ENCODE measurements around the gene CCDC85A.

The CCDC85A gene

DNA sequence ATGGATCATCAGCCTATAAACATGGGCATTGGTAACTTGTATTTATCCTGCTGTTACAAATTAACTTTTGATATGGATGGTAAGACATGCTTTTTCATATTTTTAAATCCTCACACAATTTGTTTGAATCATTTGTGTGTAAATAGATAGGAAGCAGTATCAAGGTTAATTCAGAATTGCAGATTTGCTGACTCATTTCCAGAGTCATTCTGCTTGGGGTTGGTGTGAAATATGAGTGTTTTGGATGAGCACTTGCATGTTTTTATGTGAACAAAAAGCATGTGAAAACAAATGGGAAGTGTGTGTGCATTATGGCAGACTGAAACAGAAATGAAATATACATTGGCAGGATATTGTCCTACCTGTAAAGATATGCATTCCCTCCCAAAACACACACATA, 11.8 kb downstream of the CCDC85A start:
- no peak for DNase-seq

DNA sequence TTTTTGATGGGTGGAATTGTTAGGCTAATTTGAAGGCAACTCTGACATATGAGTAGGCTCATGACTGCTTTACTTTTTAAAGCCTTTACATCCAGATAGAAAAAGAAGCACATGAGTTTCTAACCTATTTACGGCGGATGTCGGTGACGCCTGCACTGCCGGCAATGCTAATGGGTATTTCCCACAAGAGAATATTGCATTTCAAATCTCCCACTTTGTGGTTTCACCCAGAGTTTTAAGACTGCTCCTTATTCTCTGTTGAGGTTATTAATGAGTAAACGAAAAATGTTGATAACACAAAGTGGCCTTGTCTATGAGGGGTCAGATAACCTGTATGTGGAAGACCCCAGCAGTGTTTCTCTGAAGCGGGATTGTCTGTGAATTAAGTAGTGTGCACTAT, 14.0 kb downstream of the CCDC85A start:
- no peak for DNase-seq

DNA sequence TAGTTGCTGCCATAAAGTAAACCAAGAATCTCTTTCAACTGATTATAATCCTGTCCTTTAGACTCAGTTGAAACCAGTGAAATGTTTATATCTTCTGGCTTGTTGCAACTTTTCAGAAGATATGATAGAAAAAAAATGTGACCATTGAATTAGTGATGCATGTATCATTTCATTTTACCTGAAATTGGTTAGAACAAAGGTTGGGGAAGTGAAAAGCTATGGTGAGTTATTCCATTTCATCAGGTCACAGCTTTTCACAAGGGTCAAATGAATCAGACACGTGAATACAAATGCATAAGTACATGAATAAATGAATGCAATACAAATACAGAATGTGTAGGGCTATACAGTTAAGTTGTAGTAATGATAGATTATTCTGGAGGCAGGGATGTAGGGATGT, 15.1 kb downstream of the CCDC85A start:
- no peak for DNase-seq

DNA sequence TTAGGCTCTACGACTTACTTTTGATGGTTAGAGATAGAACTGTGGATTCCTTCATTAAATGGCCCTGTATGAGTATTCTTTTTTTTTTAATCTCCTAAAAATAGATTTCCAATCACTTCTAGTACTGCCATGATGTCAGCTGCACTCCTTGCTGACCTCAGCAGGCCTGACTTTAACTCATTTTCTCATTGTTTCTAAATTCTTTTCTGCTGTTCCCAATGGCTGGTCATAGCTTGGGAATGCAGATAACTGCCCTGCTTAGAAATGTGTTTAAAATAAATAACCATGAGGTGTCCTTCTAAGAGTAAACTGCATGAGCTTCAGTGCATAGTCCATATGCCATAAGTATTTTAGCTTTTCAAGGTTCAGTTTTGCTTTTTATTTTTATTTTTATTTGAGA, 15.7 kb downstream of the CCDC85A start:
- no peak for DNase-seq

DNA sequence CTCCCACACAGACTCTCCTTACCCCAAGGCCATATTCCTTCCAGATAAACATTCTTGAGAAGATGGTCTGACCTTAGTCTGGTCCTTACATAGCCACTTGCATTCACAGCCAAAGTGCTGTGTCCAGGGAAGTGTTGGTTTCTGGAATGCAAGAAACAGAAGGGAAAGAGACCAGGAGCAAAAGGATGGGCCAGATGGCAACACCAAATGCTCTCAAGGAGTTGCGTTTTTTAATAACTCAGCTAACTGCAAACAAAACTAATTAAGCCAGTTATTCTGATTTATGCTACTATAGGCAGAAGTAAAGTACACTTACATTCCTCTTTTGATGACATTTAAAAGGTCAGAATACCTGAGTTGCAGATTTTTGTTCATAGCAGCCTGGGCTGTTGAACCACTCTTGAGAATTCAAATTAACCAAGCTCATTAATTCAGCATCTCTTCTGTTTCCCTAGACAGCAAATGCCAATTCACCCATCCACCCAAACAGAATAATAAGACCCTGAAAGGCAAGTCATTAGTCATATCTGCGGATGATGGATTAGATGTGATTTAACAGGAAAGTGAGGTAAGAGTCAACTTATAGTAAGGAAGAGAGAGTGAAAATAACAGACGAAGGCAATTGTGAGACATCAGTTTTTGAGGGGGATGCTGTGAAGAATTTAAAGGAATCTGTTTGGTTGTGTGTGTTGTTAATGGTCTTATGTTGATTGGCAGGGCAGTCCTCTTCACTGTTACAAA, 18.8 kb downstream of the CCDC85A start:
- no peak for DNase-seq

DNA sequence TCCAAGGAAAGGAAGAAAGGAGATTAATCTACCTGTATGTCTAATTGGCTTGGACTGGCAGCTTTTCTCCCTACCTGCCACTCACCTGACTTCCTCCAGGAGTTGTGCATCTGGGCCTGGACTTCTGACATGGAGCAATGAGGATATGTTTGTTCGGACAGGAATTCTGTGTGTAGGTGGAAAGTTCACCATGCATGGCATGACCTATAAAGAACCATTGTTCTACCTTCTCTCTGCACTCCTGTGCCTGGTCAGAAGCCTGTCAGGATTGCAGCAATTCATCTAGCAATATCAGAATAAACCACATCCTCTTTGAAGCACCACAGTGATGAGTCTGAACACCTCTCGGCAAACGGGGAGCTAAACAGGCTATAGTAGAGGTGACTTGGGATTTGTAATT, 20.8 kb downstream of the CCDC85A start:
- DNase-seq = no peak

DNA sequence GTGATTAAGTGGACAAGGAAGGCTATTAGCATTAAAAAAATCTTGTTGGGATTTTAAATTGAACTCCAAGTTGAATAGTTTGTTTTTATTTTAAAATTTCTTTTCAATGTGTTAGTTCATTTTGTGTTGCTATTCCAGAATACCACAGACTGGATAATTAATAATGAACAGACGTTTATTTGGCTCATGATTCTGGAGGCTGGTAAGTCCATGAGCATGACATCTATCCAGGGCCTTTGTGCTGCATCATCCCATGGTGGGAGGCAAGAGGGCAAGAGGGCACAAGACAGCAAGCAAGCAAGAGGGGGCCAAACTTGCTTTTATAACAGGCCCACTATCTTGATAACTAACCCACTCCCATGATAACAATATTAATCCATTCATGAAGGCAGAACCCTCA, 22.5 kb downstream of the CCDC85A start:
- DNase-seq = no peak

DNA sequence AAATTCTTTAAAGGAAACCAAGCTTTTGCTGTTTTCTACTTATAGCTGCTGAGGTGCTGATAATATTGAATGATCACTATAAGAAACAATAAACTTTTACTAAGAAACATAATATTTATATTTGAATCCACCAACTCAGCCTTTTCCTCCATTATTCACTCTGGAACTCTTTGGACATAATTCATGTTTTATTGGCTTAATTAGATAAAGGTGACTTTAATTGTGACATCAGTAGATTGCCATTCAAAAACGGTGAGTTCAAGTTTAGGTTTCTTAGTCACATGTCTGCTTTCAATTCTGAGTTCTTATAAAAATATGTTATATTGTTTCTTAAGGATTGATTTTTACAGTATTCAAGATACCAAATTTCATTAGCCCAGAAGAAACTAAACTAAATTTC, 24.0 kb downstream of the CCDC85A start:
- no peak for DNase-seq

DNA sequence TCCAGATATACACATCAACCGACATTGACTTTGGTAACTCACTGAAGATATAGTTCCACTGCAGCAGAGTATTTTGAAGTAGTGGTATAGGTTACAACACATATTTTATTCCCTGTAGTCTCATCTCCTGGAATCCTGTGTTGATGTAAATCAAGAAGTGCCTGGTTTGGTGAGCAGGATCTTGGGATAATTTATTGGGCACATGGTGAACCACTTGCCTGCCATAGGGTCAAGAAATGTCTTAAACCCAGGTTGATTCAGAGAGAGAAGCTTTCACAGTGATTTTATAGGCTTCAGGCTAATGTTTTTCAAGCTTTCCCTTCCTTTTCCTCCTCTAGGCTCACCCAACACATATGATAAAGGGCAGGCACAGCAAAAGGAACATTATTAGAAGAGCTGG, 24.6 kb downstream of the CCDC85A start:
- no peak for DNase-seq

DNA sequence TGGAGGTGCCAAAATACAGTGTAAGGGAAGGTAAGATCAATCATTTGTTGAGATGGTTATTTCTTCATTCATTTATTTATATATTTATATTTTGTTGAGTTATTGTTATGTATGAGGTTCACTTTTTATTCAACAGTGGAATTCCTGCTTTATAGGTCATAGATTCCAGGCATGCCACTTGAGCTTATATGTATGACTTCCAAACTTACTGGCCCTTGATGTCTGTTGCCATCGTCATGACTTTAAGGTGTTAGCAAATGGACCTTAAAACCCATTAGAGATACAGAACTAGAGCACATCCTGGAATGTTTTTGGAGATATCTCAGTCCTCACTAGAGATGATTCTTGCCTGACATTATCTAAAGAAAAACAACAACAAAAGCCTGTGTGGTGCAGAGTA, 25.9 kb downstream of the CCDC85A start:
- DNase-seq = no peak

DNA sequence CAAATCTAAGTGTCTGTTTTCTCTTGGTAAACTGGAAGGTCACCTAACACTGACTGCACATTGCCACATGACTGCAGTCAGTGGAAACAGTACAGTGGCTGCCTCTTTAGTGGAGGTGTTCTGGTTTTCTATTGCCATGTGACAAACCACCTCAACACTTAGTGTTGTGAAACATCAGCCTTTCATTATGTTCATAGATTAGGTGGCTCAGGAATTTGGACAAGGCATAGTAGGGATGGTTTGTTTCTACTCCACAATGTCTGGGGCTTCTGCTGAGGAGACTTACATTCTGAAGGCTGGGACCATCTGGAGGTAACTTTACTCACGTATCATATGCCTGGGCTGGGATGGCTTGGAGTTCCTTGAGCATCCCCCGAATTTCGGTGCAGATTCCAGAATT, 26.5 kb downstream of the CCDC85A start:
- DNase-seq = no peak

DNA sequence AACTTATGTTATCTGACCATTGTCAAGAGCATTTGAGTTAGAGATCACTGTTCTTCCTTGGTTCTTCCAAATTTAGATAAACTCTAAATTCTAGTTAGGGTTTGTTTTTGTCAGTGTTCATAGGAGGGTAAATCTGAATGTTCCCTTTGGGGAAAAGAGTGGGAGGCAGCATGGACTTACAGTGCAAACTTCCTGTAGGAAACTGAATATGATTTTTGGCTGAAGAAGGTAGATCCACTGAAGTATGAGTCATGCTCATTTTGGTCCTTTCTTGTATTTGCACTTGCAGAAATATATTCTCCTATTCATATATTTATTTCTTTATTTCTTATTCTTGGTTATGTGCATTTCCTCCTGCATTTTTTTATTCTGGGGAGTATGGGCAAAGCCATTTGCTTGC, 27.3 kb downstream of the CCDC85A start:
- no peak for DNase-seq

DNA sequence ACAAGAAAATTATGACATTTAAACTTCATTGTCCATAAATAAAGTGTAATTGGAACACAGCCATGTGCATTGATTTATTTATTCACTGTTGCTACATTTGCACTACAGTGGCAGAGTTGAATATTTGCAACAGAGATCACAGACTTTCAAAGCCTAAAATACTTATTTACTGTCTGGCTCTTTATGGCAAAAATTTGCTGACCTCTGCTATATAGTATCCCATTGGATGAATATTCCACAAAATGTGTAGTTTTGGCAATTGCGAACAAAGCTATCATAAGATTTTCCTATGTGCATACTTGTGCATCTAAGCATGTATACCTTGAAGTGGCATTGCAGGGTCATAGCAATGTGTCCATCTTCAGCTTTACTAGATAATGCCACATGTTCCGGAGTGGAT, 32.1 kb downstream of the CCDC85A start:
- DNase-seq = no peak

DNA sequence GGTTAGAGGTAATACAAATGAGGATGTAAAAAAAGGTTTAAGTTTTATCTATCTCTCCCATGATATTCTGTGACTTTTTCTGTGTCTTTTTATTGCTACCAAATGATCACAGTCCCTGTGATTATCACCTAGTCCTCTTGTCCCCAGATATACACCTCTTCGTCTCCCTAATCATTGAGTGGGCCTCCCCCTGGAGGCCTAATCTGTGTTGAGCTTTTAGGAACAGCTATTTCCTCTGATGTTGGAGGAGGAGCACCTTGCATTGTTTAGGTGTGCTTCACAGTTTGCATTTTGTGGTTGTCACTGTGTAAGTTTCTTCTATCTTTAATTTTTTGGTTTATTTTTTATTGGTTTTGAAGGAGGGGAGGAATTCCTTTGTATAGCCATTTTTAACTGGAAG, 33.3 kb downstream of the CCDC85A start:
- DNase-seq = no peak

DNA sequence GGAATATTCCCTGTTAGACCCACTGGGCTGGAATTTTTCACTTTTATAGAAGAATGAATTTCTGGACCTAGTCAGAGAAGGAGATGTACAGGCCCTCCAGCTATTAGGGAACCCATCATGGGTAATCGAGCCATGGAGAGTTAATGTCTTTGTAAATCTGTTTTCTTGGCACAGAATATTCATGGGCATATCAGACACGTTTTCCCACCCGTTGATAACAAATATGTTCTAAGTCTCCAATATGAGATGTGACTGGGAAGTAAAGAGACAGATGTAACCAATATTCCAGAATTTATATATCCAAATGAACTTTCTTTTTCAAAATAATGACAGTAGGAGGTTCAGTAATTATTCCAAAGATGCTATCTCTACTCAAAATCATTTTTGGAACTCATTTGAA, 38.7 kb downstream of the CCDC85A start:
- no peak for DNase-seq

DNA sequence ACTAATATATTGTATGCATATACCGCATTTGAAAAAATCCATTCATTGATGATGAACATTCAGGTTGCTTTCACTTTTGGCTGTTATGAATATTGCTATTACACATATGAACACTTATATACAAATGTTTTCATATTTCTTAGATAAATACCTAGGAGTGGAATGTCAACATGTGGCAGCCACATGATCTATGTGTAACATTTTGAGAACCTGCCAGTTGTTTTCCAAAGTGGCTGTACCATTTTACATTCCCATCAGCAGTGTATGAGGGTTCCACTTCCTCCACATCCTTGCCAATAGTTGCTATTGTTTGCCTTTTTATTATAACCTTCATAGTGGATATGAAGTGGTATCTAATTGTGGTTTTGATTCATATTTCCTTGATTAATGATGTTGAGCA, 40.5 kb downstream of the CCDC85A start:
- no peak for DNase-seq

DNA sequence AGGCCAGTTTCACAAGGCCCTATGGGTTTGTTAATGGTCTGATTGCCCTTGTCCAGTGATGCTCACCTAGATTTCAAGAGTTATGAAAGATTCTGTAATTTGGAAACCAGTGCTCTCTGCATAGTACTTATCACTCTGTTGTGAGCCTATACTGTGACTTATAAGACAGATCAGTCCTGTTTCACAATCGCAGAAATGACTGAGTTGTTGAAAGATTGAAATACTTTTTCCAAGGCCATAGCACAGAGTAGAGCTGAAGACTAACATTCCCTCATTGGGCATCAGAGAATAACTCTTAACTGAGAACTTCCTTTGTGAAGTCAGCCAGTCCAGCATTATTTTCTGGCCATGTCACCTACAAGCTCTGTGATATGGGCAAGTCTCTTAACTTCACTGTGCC, 44.0 kb downstream of the CCDC85A start:
- no peak for DNase-seq

DNA sequence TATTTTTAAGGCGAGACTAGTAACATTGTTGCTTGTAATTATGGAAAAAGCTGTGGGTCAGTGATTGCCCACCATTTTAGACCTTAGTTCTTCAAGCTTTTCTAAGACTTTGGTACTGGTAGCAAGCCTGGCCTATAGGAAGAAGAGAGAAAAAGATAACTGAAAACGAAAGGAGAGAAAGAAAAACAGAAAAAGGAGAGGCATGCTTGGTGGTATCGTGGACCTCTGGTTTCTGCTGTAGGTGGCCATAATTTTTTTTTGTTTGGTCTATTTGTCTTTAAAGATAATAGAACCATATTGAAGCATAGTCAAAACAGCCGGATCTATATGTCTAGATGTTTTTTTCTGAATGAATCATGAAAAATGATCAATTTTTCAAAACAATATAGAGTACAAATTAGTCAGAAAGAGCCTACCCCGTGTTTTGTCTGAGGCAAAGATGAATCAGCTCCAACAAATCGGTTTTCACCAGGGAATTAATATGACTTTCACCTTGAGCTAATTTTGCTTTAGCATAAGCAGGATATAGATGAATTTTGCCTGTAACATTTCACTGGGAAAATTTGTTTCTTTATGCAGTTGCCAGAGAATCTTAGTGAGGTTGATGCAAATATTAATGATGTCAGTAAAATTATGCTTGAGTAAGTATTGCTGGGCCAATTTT, 45.7 kb downstream of the CCDC85A start:
- DNase-seq = no peak

DNA sequence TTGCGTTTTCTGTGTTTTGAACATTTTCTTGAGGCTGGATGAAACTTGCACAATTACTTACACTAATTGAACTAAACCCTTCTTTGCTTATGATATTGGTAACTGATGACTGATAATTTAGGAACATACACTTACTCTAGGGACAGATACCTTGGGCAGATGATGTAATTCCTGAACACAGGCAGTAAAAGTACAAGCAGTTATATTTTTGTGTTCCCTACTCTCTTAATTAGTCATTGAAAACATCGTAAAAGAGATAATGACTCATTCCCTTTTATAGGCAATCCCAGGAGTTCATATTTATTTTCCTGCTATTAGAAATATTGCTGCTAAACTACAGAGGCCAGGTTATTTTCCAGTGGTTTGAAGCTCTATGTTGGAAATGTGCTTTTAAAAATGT, 46.4 kb downstream of the CCDC85A start:
- DNase-seq = no peak

DNA sequence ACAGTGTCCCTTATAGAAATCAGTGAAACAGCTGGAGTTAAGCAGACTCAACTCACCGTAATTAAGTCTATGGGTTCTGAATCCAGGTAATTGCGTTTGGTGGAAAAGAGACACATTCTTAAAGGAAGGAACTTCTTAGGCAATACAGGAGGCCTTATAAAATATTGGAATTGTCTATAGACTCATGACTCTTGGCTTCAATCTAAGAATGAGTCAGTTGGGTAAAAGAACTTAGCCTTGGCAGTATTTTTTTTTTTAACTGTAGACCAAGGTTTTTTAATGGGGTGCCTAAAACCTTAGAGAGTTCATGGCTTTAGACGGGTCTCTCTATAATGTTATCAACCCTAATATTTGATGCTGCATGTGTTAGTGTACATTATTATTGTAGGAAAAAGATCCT, 47.6 kb downstream of the CCDC85A start:
- no peak for DNase-seq

DNA sequence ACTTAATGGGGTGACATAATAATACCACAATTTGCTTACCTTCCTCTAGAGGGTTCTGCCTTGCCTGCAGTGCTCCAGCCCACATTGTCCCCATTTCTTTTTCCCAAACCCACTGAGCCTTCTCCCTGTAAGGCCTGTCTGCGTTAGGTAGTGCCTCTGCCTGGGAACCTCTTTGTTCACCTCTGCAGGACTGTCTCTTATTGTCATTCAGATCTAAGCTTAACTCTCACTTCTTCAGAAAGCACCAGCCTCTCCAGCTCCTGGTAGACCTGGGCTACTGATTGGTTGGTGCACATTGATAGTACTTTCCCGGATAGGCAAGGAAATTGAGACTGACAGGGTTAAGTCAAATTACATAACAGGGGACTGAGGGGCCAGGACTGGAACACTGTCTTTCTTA, 49.1 kb downstream of the CCDC85A start:
- DNase-seq = no peak

DNA sequence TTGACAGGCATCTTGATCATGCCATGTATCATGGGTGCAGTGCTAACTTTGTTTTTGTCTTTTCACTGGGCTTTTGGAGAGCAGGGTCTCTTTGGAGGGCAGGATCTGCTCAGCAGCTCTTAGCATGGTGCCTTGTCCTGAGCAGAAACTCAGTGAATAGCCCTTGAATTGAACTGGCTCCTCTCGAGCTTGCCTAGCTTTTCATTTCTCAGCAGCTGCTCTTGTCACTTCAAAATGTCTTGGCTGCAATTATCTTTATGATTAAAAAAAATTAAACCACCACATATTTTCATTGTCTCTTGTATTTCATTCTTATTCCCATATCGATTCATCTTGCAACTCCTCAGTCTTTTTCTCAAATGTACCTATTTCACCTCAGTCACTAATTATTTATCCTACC, 50.5 kb downstream of the CCDC85A start:
- DNase-seq = no peak

DNA sequence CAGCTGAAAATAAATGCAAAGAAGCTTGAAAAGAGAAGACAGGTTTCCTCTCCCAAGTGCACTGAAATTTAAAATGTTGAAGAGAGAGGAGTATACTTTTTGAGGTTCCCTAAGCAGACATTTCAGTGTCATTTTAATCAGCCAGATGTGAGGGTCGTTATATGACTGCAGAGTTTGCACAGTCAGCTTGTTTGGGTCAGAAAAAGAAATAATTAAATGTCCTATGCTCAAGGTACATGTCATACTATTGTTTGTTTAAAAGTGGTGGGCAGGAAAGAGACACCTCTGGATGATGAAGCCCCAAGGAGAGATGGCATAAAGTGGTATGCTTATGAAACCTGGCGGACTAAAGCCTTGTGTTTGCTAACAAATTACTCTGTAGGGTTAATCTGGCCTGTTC, 55.2 kb downstream of the CCDC85A start:
- DNase-seq = no peak

DNA sequence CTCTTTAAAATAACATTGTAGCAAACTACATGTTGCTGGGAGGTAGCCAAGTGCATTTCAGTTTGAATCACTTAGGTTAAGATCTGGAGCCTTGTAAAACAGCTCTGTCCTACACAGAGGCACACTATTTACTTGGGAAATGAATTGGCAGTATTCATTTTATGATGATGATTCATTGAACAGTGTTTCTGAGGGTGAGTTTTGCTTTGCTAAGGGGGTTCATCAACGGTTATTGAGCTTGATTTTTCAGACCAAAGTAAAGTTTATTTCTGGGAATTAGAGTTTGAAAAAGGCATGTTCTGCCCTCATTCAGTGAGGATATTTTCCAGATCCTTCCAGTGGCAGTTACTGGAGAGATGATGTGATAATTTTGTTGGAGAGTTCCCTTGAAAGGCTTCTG, 55.6 kb downstream of the CCDC85A start:
- DNase-seq = no peak

DNA sequence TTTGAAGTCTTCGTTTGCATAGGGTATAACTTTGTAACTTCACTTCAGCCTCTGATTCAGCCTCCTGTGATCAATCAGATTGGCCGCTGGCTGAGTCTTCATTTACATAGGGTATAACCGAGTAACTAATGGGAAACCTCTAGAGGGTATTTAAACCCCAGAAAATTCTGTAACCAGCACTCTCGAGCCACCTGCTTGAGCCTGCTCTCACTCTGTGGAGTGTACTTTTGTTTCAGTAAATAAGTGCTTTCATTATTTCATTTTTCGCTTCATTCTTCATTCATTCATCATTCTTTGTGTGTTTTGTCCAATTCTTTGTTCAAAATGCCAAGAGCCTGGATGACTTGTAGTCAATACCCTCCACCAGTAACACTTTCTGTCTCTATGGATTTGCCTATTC, 56.4 kb downstream of the CCDC85A start:
- DNase-seq = no peak

Data from right hindlimb (tissue), 1 donor.